Mammary epithelial cell (primary cell): ENCODE data around the gene OXSM.

Experiments
- EZH2 ChIP-seq: IDR thresholded peaks from 2 replicates; pipeline ENCODE4 v1.6.1; 2012; ENCODE audit warnings: low read length, inconsistent platforms, borderline replicate concordance
- TF ChIP-seq, protein P1 (sequence below), 2 donors: IDR thresholded peaks in 1 of 2; conservative IDR thresholded peaks in 1 of 2; 2 replicates each; pipeline ENCODE4 v1.5.1; 2011 to 2012; ENCODE audit warnings: inconsistent platforms in 2 of 2, low read length in 2 of 2, mild to moderate bottlenecking in 2 of 2, control low read depth in 1 of 2, low read depth in 1 of 2; ENCODE audit not compliant: insufficient read depth in 1 of 2; ENCODE audit errors: extremely low read depth in 1 of 2

GRCh38 chr3:25768851-25769250 lies 21.0 kb upstream of the OXSM start:
- TF ChIP-seq, protein P1, sequence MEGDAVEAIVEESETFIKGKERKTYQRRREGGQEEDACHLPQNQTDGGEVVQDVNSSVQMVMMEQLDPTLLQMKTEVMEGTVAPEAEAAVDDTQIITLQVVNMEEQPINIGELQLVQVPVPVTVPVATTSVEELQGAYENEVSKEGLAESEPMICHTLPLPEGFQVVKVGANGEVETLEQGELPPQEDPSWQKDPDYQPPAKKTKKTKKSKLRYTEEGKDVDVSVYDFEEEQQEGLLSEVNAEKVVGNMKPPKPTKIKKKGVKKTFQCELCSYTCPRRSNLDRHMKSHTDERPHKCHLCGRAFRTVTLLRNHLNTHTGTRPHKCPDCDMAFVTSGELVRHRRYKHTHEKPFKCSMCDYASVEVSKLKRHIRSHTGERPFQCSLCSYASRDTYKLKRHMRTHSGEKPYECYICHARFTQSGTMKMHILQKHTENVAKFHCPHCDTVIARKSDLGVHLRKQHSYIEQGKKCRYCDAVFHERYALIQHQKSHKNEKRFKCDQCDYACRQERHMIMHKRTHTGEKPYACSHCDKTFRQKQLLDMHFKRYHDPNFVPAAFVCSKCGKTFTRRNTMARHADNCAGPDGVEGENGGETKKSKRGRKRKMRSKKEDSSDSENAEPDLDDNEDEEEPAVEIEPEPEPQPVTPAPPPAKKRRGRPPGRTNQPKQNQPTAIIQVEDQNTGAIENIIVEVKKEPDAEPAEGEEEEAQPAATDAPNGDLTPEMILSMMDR (conservative IDR thresholded peaks at IDR 0.05 in 1 of 2, IDR thresholded peaks at IDR 0.05 in 1 of 2; ENCODE audit: extremely low read depth in 1 of 2, insufficient read depth in 1 of 2, low read depth in 1 of 2, low read length in 2 of 2): no peak
- TF ChIP-seq EZH2: no peak
